Transverse colon (tissue), 4 donors: Measurements from ENCODE around the gene FAU. TPM values are rescaled to one million over a fixed set of nuclear protein-coding genes. Genes with fewer than 3 reads are reported as not detected.

ENCODE experiments used
- DNase-seq: peaks from one replicate; pipeline ENCODE4 v3.0.0-alpha.2; 2019
- H3K27ac ChIP-seq, 4 donors: fragments of 200-600 bp; sonication (generic); 2 replicates each; pipeline ENCODE4 v1.5.1; 2016 to 2018; ENCODE audit warnings: inconsistent platforms in 4 of 4
- H3K27me3 ChIP-seq: fragments of 200-600 bp; sonication (generic); 2 replicates; pipeline ENCODE4 v1.5.1; 2017; ENCODE audit warnings: inconsistent platforms
- H3K36me3 ChIP-seq, 4 donors: fragments of 200-600 bp; sonication (generic); 2 replicates each; pipeline ENCODE4 v1.5.1; 2017 to 2019; ENCODE audit warnings: inconsistent platforms in 4 of 4
- H3K4me1 ChIP-seq, 4 donors: fragments of 200-600 bp; sonication (generic); 2 replicates each; pipeline ENCODE4 v1.5.1; 2017 to 2020; ENCODE audit warnings: inconsistent platforms in 4 of 4
- H3K4me3 ChIP-seq, 4 donors: fragments of 200-600 bp; sonication (generic); 1 replicate in 1 of 4; 2 replicates in 3 of 4; pipeline versions ENCODE4 v1.5.1 to v1.6.1; 2017 to 2019; ENCODE audit warnings: inconsistent platforms in 4 of 4
- H3K9me3 ChIP-seq, 2 donors: fragments of 200-600 bp; sonication (generic); 2 replicates each; pipeline ENCODE4 v1.5.1; 2017 to 2019; ENCODE audit warnings: inconsistent platforms in 2 of 2
- EP300 ChIP-seq: sonication (generic); formaldehyde crosslinking; IDR thresholded peaks from one replicate; pipeline ENCODE4 v1.6.1; 2017; ENCODE audit warnings: antibody characterized with exemption, low read depth
- POLR2A ChIP-seq: fragments of 450-650 bp; IDR thresholded peaks from one replicate; pipeline ENCODE4 v1.6.1; 2016; ENCODE audit warnings: antibody characterized with exemption, mild to moderate bottlenecking, moderate library complexity
- POLR2AphosphoS5 ChIP-seq, 3 donors: sonication (generic); formaldehyde crosslinking; IDR thresholded peaks; one replicate each; pipeline ENCODE4 v1.6.1; 2016; ENCODE audit warnings: antibody characterized with exemption in 3 of 3
- WGBS, 2 donors: methylation state at CpG; one replicate each; pipeline ENCODE4 v1.1.5; 2018; ENCODE audit warnings: low coverage in 1 of 2; 5-methylcytosine and 5-hydroxymethylcytosine counted together
- in situ Hi-C, 4 donors: fragments of 200-750 bp; cut with MboI; loops; one replicate each; pipeline versions ENCODE4 v1.15.0 to v1.15.1; 2017; ENCODE audit warnings: low sequenced_read_pairs in 3 of 4, low pct_ligation_motif_present in 1 of 4, low pct_unique_long_range_greater_than_20kb in 1 of 4
- intact Hi-C: fragments of 100-400 bp; cut with DNase I; formaldehyde crosslinking; loops from one replicate; pipeline ENCODE4 v1.15.1; 2023; ENCODE audit warnings: low total_unique reads
- total RNA-seq, 4 donors: library from RNA; depleted of rRNA; stranded (reverse); fragments of >200 nt; gene quantifications; one replicate each; pipeline ENCODE4 v1.1.0, GENCODE V29; 2016
- TF ChIP-seq, protein P1 (sequence below), 5 experiments: fragments of 200-600 bp in 3 of 5; fragments of 450-650 bp in 2 of 5; sonication (generic) in 3 of 5; IDR thresholded peaks; 1 replicate in 2 of 5; 2 replicates in 3 of 5; pipeline ENCODE4 v1.5.1; 2016 to 2017; ENCODE audit warnings: antibody characterized with exemption in 5 of 5, inconsistent platforms in 3 of 5, mild to moderate bottlenecking in 2 of 5, moderate library complexity in 1 of 5

Gene FAU
- total RNA-seq, 4 donors from 2014 or later, result 594 to 986 (median 662) TPM

GRCh38 chr11:65110354-65110861 lies 11.5 kb downstream of the FAU start:
- intact Hi-C loops (loop anchor here (5.0 kb wide), 1 partner anchor 98 kb away; the partner anchor contains the start of gene ARL2), in situ Hi-C loops (no loop called here)
- TF ChIP-seq POLR2AphosphoS5 (IDR thresholded peaks at IDR 0.05), result no peak
- TF ChIP-seq POLR2A, result peak; percentile 26
- TF ChIP-seq, protein P1, sequence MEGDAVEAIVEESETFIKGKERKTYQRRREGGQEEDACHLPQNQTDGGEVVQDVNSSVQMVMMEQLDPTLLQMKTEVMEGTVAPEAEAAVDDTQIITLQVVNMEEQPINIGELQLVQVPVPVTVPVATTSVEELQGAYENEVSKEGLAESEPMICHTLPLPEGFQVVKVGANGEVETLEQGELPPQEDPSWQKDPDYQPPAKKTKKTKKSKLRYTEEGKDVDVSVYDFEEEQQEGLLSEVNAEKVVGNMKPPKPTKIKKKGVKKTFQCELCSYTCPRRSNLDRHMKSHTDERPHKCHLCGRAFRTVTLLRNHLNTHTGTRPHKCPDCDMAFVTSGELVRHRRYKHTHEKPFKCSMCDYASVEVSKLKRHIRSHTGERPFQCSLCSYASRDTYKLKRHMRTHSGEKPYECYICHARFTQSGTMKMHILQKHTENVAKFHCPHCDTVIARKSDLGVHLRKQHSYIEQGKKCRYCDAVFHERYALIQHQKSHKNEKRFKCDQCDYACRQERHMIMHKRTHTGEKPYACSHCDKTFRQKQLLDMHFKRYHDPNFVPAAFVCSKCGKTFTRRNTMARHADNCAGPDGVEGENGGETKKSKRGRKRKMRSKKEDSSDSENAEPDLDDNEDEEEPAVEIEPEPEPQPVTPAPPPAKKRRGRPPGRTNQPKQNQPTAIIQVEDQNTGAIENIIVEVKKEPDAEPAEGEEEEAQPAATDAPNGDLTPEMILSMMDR (IDR thresholded peaks at IDR 0.05), result peak; percentile 98 to 100 (median 100)
- Histone ChIP-seq H3K9me3 (no peaks in the 10 kb centered on the region), H3K36me3 (peaks cover 0 to 11% (median 3%) of the 10 kb centered on the region in 4 donors), H3K4me3 (no peak overlapping the region), H3K27me3 (no peaks in the 10 kb centered on the region), H3K27ac (peak overlapping the region; percentile 3 to 85 (median 80)), H3K4me1 (peaks cover 8 to 32% (median 19%) of the 10 kb centered on the region in 4 donors)
- WGBS, 2 donors, result 11% methylated on average over 15 of the region's 18 CpGs; no CpG with 5 or more reads in 1 of the 2 donors
- DNase-seq, result peak; percentile 94

- Histone ChIP-seq H3K27ac (no peak overlapping the region), H3K4me1 (peaks cover 8 to 32% (median 19%) of the 10 kb centered on the region in 4 donors), H3K4me3 (no peak overlapping the region), H3K9me3 (no peaks in the 10 kb centered on the region), H3K36me3 (peaks cover 0 to 11% (median 3%) of the 10 kb centered on the region in 4 donors), H3K27me3 (no peaks in the 10 kb centered on the region)
- in situ Hi-C loops (no loop called here), intact Hi-C loops (loop anchor here (5.0 kb wide), 1 partner anchor 97 kb away; the partner anchor contains the start of gene ARL2)
- WGBS, 2 donors, result 89% methylated on average over 34 of the region's 36 CpGs; no CpG with 5 or more reads in 1 of the 2 donors
- DNase-seq, result no peak
- TF ChIP-seq POLR2AphosphoS5 (IDR thresholded peaks at IDR 0.05) (no peak), POLR2A (no peak), EP300 (no peak)
- TF ChIP-seq, protein P1 (IDR thresholded peaks at IDR 0.05), result no peak
Measured at GRCh38 chr11:65109231-65110198, 12.4 kb downstream of the FAU start.

- H3K9me3 ChIP-seq, result no peaks in the 10 kb centered on the region
- peaks cover 8 to 30% (median 19%) of the 10 kb centered on the region in 4 donors for H3K4me1 ChIP-seq
- TF ChIP-seq POLR2AphosphoS5 (IDR thresholded peaks at IDR 0.05) (no peak), EP300 (no peak), POLR2A (no peak)
- TF ChIP-seq, protein P1 (IDR thresholded peaks at IDR 0.05), result no peak
- H3K4me3 ChIP-seq, result no peak overlapping the region
- in situ Hi-C loops, result no loop called here
- H3K27ac ChIP-seq, result no peak overlapping the region
- intact Hi-C loops, result no loop called here
- DNase-seq, result no peak
- peaks cover 0 to 11% (median 3%) of the 10 kb centered on the region in 4 donors for H3K36me3 ChIP-seq
- WGBS, 2 donors, result 93 to 94% methylated on average over 9 to 29 of the region's 38 CpGs
- H3K27me3 ChIP-seq, result no peaks in the 10 kb centered on the region
Measured at GRCh38 chr11:65108469-65109123, 13.3 kb downstream of the FAU start.
